Mammary epithelial cell (primary cell): ENCODE results near the gene CR1L.

Experiments used
- CTCF ChIP-seq, 2 donors: IDR thresholded peaks in 1 of 2; conservative IDR thresholded peaks in 1 of 2; 2 replicates each; pipeline ENCODE4 v1.5.1; 2011 to 2012; ENCODE audit warnings: inconsistent platforms in 2 of 2, low read length in 2 of 2, mild to moderate bottlenecking in 2 of 2, control low read depth in 1 of 2, low read depth in 1 of 2; ENCODE audit not compliant: insufficient read depth in 1 of 2; ENCODE audit errors: extremely low read depth in 1 of 2
- EZH2 ChIP-seq: IDR thresholded peaks from 2 replicates; pipeline ENCODE4 v1.6.1; 2012; ENCODE audit warnings: low read length, inconsistent platforms, borderline replicate concordance

- TF ChIP-seq CTCF (conservative IDR thresholded peaks at IDR 0.05 in 1 of 2, IDR thresholded peaks at IDR 0.05 in 1 of 2; ENCODE audit: extremely low read depth in 1 of 2, insufficient read depth in 1 of 2, low read depth in 1 of 2, low read length in 2 of 2) (no peak), EZH2 (no peak)
Measured at GRCh38 chr1:207612762-207613161, 32.2 kb upstream of the CR1L start.
